ENCODE measurements around the gene LUC7L.
"Not testable (repeated sequence)": the region's sequence is repeated elsewhere in the genome, so short reads cannot be mapped to it uniquely, and the experiment has no call there.

The LUC7L gene

GRCh38 chr16:179211-180092 is 49.8 kb downstream of the LUC7L start:
- DNase-seq (ENCODE audit: low read depth): no peak

GRCh38 chr16:178668-179015 is 50.6 kb downstream of the LUC7L start:
- no peak for DNase-seq (ENCODE audit: low read depth)

- DNase-seq (ENCODE audit: low read depth): no peak
Observed at GRCh38 chr16:177981-178667, 51.1 kb downstream of the LUC7L start.

- no peak for DNase-seq (ENCODE audit: low read depth)
Observed at GRCh38 chr16:177394-177822, 51.8 kb downstream of the LUC7L start.

GRCh38 chr16:176477-177382 is 52.5 kb downstream of the LUC7L start, which contains the start of gene HBA1:
TSS of gene HBA1 (plus strand) at chr16:176680. CDS start at chr16:176717, 37 bp downstream.
- not testable (repeated sequence) for DNase-seq (ENCODE audit: low read depth)

GRCh38 chr16:176006-176405 is 53.2 kb downstream of the LUC7L start:
- DNase-seq (ENCODE audit: low read depth): not testable (repeated sequence)

GRCh38 chr16:175011-175949 is 54.0 kb downstream of the LUC7L start:
- DNase-seq (ENCODE audit: low read depth): no peak

- not testable (repeated sequence) for DNase-seq (ENCODE audit: low read depth)
Observed at GRCh38 chr16:173928-174769, 55.1 kb downstream of the LUC7L start.

- not testable (repeated sequence) for DNase-seq (ENCODE audit: low read depth)
Observed at GRCh38 chr16:173211-173854, 55.9 kb downstream of the LUC7L start.

GRCh38 chr16:172374-172941 is 56.8 kb downstream of the LUC7L start, which contains the start of gene HBA2:
TSS of gene HBA2 (plus strand) at chr16:172876. CDS start at chr16:172913, 37 bp downstream.
- not testable (repeated sequence) for DNase-seq (ENCODE audit: low read depth)

- DNase-seq (ENCODE audit: low read depth): no peak
Observed at GRCh38 chr16:170788-171187, 58.5 kb downstream of the LUC7L start.

GRCh38 chr16:170088-170507 is 59.2 kb downstream of the LUC7L start:
- DNase-seq (ENCODE audit: low read depth): not testable (repeated sequence)

GRCh38 chr16:169014-169413 is 60.2 kb downstream of the LUC7L start:
- no peak for DNase-seq (ENCODE audit: low read depth)

- DNase-seq (ENCODE audit: low read depth): no peak
Observed at GRCh38 chr16:168424-168823, 60.8 kb downstream of the LUC7L start.

GRCh38 chr16:167122-167690 is 62.0 kb downstream of the LUC7L start:
- no peak for DNase-seq (ENCODE audit: low read depth)

- no peak for DNase-seq (ENCODE audit: low read depth)
Observed at GRCh38 chr16:166375-167121, 62.7 kb downstream of the LUC7L start.

GRCh38 chr16:165539-166374 is 63.5 kb downstream of the LUC7L start, which contains the start of gene HBM:
TSS of gene HBM (plus strand) at chr16:165978. CDS start at chr16:165998, 20 bp downstream.
- DNase-seq (ENCODE audit: low read depth): no peak
